Keratinocyte (primary cell): Measurements from ENCODE around the gene PLCG2. TPM values are rescaled to one million over a fixed set of nuclear protein-coding genes. Genes with fewer than 3 reads are reported as not detected.

ENCODE experiments used
- DNase-seq: peaks from one replicate; pipeline ENCODE4 v3.0.0-alpha.2; 2011; ENCODE audit warnings: low read depth, missing footprints, low spot score
- FAIRE-seq: peaks from 2 replicates; lab custom pipeline; 2011; peaks lifted over from hg19 to GRCh38; lab: Jason Lieb, UNC
- H2AFZ ChIP-seq: 2 replicates; pipeline ENCODE4 v1.6.0; 2012; ENCODE audit warnings: low read length, control low read depth, inconsistent platforms; ENCODE audit not compliant: control insufficient read depth
- H3K27ac ChIP-seq: 2 replicates; pipeline ENCODE4 v1.5.1; 2011; ENCODE audit warnings: low read length; ENCODE audit not compliant: control insufficient read depth, insufficient read depth
- H3K27me3 ChIP-seq: 3 replicates; pipeline ENCODE4 v1.6.0; 2011; ENCODE audit warnings: low read length; ENCODE audit not compliant: control insufficient read depth, insufficient read depth; ENCODE audit errors: extremely low read depth
- H3K36me3 ChIP-seq, 2 experiments: 2 replicates in 1 of 2; 3 replicates in 1 of 2; pipeline ENCODE4 v1.5.1; 2011; ENCODE audit warnings: low read length in 2 of 2, mild to moderate bottlenecking in 1 of 2; ENCODE audit not compliant: control insufficient read depth in 2 of 2, insufficient read depth in 2 of 2; ENCODE audit errors: extremely low read depth in 1 of 2
- H3K4me1 ChIP-seq: 3 replicates; pipeline ENCODE4 v1.5.1; 2011; ENCODE audit warnings: low read length; ENCODE audit not compliant: control insufficient read depth, insufficient read depth; ENCODE audit errors: extremely low read depth
- H3K4me2 ChIP-seq: 3 replicates; pipeline ENCODE4 v1.6.0; 2011; ENCODE audit warnings: low read depth, low read length; ENCODE audit not compliant: control insufficient read depth, insufficient read depth; ENCODE audit errors: extremely low read depth
- H3K4me3 ChIP-seq, 3 experiments: fragments of 200-600 bp in 1 of 3; sonication (generic) in 1 of 3; 2 replicates in 2 of 3; 3 replicates in 1 of 3; pipeline ENCODE4 v1.5.1; 2011 to 2016; ENCODE audit warnings: low read length in 3 of 3, mild to moderate bottlenecking in 3 of 3, control low read depth in 2 of 3, inconsistent platforms in 1 of 3, low read depth in 1 of 3, mixed read lengths in 1 of 3, mixed run types in 1 of 3, moderate library complexity in 1 of 3; ENCODE audit not compliant: control insufficient read depth in 2 of 3, insufficient read depth in 2 of 3; ENCODE audit errors: extremely low read depth in 1 of 3
- H3K79me2 ChIP-seq: 2 replicates; pipeline ENCODE4 v1.6.0; 2012; ENCODE audit warnings: low read length; ENCODE audit not compliant: control insufficient read depth, insufficient read depth
- H3K9ac ChIP-seq: 3 replicates; pipeline ENCODE4 v1.6.0; 2011; ENCODE audit warnings: low read length; ENCODE audit not compliant: control insufficient read depth, insufficient read depth; ENCODE audit errors: extremely low read depth
- H3K9me1 ChIP-seq: 3 replicates; pipeline ENCODE4 v1.6.0; 2011; ENCODE audit warnings: low read length; ENCODE audit not compliant: control insufficient read depth, insufficient read depth; ENCODE audit errors: extremely low read depth
- H3K9me3 ChIP-seq: 2 replicates; pipeline ENCODE4 v1.5.1; 2012; ENCODE audit warnings: low read depth, low read length; ENCODE audit not compliant: control insufficient read depth
- H4K20me1 ChIP-seq: 3 replicates; pipeline ENCODE4 v1.6.0; 2011; ENCODE audit warnings: low read length; ENCODE audit not compliant: control insufficient read depth, insufficient read depth; ENCODE audit errors: extremely low read depth
- CTCF ChIP-seq, 3 experiments: IDR thresholded peaks in 1 of 3; conservative IDR thresholded peaks in 1 of 3; optimal IDR thresholded peaks in 1 of 3; 2 replicates in 2 of 3; 3 replicates in 1 of 3; pipeline versions ENCODE3 to v1.5.1; 2011; ENCODE audit warnings: low read length in 3 of 3, mild to moderate bottlenecking in 3 of 3, moderate library complexity in 2 of 3, control low read depth in 1 of 3, inconsistent platforms in 1 of 3; ENCODE audit not compliant: insufficient read depth in 2 of 3; ENCODE audit errors: extremely low read depth in 1 of 3
- EZH2 ChIP-seq: IDR thresholded peaks from one replicate; pipeline ENCODE4 v1.6.1; 2012; ENCODE audit warnings: inconsistent platforms, mild to moderate bottlenecking, low read length, moderate library complexity
- dilution Hi-C: fragments of 300-500 bp; cut with MboI; formaldehyde crosslinking; loops from one replicate; pipeline ENCODE4 v1.7.0; 2020; ENCODE audit warnings: low sequenced_read_pairs; ENCODE audit not compliant: extremely low pct_ligation_motif_present
- polyA plus RNA-seq, 5 experiments: library from polyadenylated mRNA; depleted of rRNA in 3 of 5; stranded (reverse) in 3 of 5; stranded (forward) in 1 of 5; unstranded in 1 of 5; fragments of >200 nt; gene quantifications; 1 replicate in 1 of 5; 2 replicates in 3 of 5; 3 replicates in 1 of 5; pipeline versions ENCODE4 v1.2.1 to v1.2.3, GENCODE V29; 2011 to 2012; ENCODE audit warnings: missing spikeins in 2 of 5, low read depth in 1 of 5, low replicate concordance in 1 of 5

PLCG2 gene
- polyA plus RNA-seq, 1 donor (not counting 4 experiments of a cell fraction or from before 2014, with no cell fraction given): 3.5 TPM

DNA sequence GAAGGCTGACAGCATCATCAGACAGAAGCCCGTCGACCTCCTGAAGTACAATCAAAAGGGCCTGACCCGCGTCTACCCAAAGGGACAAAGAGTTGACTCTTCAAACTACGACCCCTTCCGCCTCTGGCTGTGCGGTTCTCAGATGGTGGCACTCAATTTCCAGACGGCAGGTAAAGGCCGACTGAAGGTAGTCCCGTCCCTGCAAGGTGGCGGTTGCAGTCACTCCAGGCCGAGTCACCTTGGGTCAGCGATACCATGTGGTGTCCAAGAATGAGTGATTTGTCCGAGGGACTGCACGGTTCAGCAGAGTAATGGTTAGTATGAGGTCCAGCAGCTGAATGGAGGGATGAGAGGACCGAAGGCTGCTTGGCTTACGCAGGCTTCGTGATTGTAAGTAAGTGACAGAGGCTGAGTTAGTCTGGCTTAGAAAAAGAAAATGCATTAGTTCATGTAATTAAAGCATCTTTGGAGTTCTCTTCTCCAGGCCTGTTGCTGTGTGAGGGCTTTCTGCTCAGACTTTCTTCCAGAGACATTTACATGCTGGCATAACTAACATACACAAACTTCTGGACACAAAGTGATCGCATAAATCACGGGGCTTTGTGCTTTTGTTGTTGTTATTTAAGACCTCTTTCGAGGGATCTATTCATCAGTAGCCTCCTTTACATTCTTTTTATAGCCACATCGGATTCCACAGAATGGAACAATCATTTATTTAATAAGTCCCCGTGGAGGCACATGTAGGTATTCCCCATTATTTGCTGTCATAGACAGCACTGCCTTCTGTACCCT, 157.3 kb downstream of the PLCG2 start:
- TF ChIP-seq CTCF (optimal IDR thresholded peaks at IDR 0.05 in 1 of 3, IDR thresholded peaks at IDR 0.05 in 1 of 3, conservative IDR thresholded peaks at IDR 0.05 in 1 of 3; ENCODE audit: extremely low read depth in 1 of 3, insufficient read depth in 2 of 3, low read length in 3 of 3) (no peak), EZH2 (no peak)
- no peaks in the 10 kb centered on the region for H4K20me1 ChIP-seq
- DNase-seq: no peak
- H3K4me3 ChIP-seq: no peak overlapping the region
- no peak overlapping the region for H3K4me2 ChIP-seq
- no peak overlapping the region for H3K27ac ChIP-seq
- no peaks in the 10 kb centered on the region for H3K36me3 ChIP-seq
- no peaks in the 10 kb centered on the region for H3K9me3 ChIP-seq
- peaks cover 12% of the 10 kb centered on the region for H3K4me1 ChIP-seq
- H3K9me1 ChIP-seq: no peaks in the 10 kb centered on the region
- no peak overlapping the region for H2AFZ ChIP-seq
- no peak overlapping the region for H3K9ac ChIP-seq
- no peaks in the 10 kb centered on the region for H3K79me2 ChIP-seq
- H3K27me3 ChIP-seq: no peaks in the 10 kb centered on the region
- no peak for FAIRE-seq
- dilution Hi-C loops: no loop called here

DNA sequence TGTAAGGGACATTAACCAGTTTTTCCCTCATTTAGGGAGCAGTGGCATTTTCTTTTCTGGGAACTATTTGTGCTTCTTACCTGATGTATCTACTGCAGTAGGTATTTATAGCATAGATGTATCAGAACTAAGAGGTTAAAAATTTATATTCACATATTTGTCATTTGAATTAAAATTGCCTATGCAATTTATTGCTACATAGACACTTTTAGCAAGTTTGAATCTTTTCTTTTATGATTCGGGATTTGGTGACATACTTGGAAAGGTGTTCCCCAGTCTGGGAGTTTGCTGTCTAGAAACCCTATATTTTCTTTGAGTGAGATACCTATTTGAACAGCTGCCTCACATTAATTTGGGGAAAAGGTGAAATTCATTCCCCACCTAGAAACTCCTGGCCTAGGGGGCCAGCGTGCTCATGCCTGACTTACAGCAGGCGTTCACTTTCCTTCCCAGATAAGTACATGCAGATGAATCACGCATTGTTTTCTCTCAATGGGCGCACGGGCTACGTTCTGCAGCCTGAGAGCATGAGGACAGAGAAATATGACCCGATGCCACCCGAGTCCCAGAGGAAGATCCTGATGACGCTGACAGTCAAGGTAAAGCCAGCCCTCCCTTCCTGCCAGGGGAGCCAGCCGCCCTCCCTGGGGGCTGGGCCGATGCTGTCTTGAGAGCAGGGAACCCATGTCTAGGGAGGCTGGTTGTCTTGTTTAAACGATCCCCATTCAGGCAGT, 158.4 kb downstream of the PLCG2 start:
- dilution Hi-C loops: no loop called here
- no peak for FAIRE-seq

More for the DNA sequence above, 158.4 kb downstream of the PLCG2 start:
- H2AFZ ChIP-seq: no peak overlapping the region
- DNase-seq: no peak
- no peaks in the 10 kb centered on the region for H3K79me2 ChIP-seq
- H4K20me1 ChIP-seq: no peaks in the 10 kb centered on the region
- H3K9ac ChIP-seq: peak overlapping the region; percentile 29
- H3K36me3 ChIP-seq: no peaks in the 10 kb centered on the region
- H3K4me1 ChIP-seq: peaks cover 12% of the 10 kb centered on the region
- H3K27me3 ChIP-seq: no peaks in the 10 kb centered on the region
- H3K9me1 ChIP-seq: no peaks in the 10 kb centered on the region
- TF ChIP-seq CTCF (optimal IDR thresholded peaks at IDR 0.05 in 1 of 3, IDR thresholded peaks at IDR 0.05 in 1 of 3, conservative IDR thresholded peaks at IDR 0.05 in 1 of 3; ENCODE audit: extremely low read depth in 1 of 3, insufficient read depth in 2 of 3, low read length in 3 of 3) (no peak), EZH2 (no peak)
- H3K4me3 ChIP-seq: no peak overlapping the region
- no peak overlapping the region for H3K27ac ChIP-seq
- no peaks in the 10 kb centered on the region for H3K9me3 ChIP-seq
- H3K4me2 ChIP-seq: peak overlapping the region; percentile 47
